Measurements from ENCODE around the gene HOXA10. TPM values are rescaled to one million over a fixed set of nuclear protein-coding genes. Genes with fewer than 3 reads are reported as not detected.

HOXA10 gene
- total and polyA plus RNA-seq, 7 donors = 0.81 to 77.5 (median 25.6) TPM; not detected in 1

- intact Hi-C loops (cut with DNase I) = loop anchor here (5.0 to 10.0 kb wide), 4 partner anchors 593 to 905 kb away; no protein-coding TSS in a partner anchor
Measured at GRCh38 chr7:27191833-27192545, 17.9 kb upstream of the HOXA10 start.

GRCh38 chr7:27191161-27191731, 17.1 kb upstream of the HOXA10 start:
- H3K27ac ChIP-seq = no peak overlapping the region
- no peaks in the 10 kb centered on the region for H3K36me3 ChIP-seq (ENCODE audit: insufficient read depth in 1 of 2, low read depth in 1 of 2)
- TF ChIP-seq, protein P1, sequence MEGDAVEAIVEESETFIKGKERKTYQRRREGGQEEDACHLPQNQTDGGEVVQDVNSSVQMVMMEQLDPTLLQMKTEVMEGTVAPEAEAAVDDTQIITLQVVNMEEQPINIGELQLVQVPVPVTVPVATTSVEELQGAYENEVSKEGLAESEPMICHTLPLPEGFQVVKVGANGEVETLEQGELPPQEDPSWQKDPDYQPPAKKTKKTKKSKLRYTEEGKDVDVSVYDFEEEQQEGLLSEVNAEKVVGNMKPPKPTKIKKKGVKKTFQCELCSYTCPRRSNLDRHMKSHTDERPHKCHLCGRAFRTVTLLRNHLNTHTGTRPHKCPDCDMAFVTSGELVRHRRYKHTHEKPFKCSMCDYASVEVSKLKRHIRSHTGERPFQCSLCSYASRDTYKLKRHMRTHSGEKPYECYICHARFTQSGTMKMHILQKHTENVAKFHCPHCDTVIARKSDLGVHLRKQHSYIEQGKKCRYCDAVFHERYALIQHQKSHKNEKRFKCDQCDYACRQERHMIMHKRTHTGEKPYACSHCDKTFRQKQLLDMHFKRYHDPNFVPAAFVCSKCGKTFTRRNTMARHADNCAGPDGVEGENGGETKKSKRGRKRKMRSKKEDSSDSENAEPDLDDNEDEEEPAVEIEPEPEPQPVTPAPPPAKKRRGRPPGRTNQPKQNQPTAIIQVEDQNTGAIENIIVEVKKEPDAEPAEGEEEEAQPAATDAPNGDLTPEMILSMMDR (IDR thresholded peaks at IDR 0.05) = no peak
- no peak overlapping the region for H3K4me3 ChIP-seq
- H3K27me3 ChIP-seq (ENCODE audit: insufficient read depth in 3 of 3, low read length in 2 of 3) = peaks cover 0 to 97% (median 28%) of the 10 kb centered on the region in 3 donors
- intact Hi-C loops (cut with DNase I) = loop anchor here (5.0 to 10.0 kb wide), 4 partner anchors 594 to 906 kb away; no protein-coding TSS in a partner anchor
- peaks cover 8% of the 10 kb centered on the region for H3K4me1 ChIP-seq
- H3K9me3 ChIP-seq = no peaks in the 10 kb centered on the region
- WGBS, 3 donors = 79 to 91% (median 90%) methylated on average over 15 of the region's 15 CpGs
- ATAC-seq (no peak), DNase-seq (peak in 1 of 2 donors; percentile 34)

More at GRCh38 chr7:27191833-27192545, 17.9 kb upstream of the HOXA10 start:
- peaks cover 8% of the 10 kb centered on the region for H3K4me1 ChIP-seq
- H3K9me3 ChIP-seq = no peaks in the 10 kb centered on the region
- H3K27me3 ChIP-seq (ENCODE audit: insufficient read depth in 3 of 3, low read length in 2 of 3) = peaks cover 0 to 98% (median 28%) of the 10 kb centered on the region in 3 donors
- no peak for ATAC-seq
- peak in 1 of 2 donors; percentile 56 for DNase-seq
- H3K36me3 ChIP-seq (ENCODE audit: insufficient read depth in 1 of 2, low read depth in 1 of 2) = no peaks in the 10 kb centered on the region
- H3K4me3 ChIP-seq = peak overlapping the region; percentile 55
- TF ChIP-seq, protein P1 (IDR thresholded peaks at IDR 0.05) = no peak
- WGBS, 3 donors = 72 to 80% (median 79%) methylated on average over 40 to 42 of the region's 42 CpGs
- H3K27ac ChIP-seq = no peak overlapping the region

DNA sequence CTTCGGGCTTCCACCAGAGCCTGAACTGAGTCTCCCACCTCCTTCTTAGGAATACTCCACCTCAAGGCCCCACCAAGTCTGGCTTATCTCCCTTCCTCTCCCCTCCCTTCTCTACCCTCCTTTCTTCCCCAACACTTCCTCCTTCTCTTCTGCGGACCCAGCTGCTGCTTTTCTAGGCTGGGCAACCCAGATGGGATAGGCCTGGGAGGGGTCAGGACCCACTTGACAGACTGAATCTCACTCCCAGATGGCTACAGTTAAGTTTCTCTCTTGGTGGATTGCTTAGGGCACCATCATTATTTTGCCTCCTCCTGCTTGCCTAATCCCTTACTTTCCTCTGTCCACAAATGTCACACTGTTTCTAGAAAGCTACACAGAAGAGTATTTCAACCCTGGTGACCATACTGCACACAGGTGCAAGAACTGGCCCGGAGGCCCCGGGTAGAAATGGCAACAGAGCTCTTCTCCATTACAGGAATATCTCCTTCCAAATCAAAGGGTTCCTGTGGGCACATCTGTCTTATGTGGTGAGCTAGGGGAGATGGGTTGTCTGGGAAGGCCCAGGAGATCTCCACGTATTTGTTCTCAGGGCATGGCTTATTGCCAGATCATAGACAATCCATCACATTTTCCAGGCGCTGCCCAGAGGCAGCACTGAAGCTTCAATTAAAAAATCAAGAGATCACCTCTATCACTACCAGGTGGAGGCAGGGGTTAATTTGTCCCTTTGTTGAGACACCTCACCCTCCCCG, 16.1 kb upstream of the HOXA10 start:
- Histone ChIP-seq H3K27ac (no peak overlapping the region), H3K4me1 (peaks cover 11% of the 10 kb centered on the region), H3K36me3 (ENCODE audit: insufficient read depth in 1 of 2, low read depth in 1 of 2) (no peaks in the 10 kb centered on the region), H3K27me3 (ENCODE audit: insufficient read depth in 3 of 3, low read length in 2 of 3) (peaks cover 0 to 98% (median 31%) of the 10 kb centered on the region in 3 donors), H3K9me3 (no peaks in the 10 kb centered on the region), H3K4me3 (no peak overlapping the region)
- no peak for ATAC-seq
- DNase-seq = peak in 1 of 2 donors; percentile 33
- 69 to 76% (median 73%) methylated on average over 7 of the region's 7 CpGs for WGBS, 3 donors
- intact Hi-C loops (cut with DNase I) = loop anchor here (5.0 to 10.0 kb wide), 4 partner anchors 595 to 907 kb away; no protein-coding TSS in a partner anchor
- TF ChIP-seq, protein P1 (IDR thresholded peaks at IDR 0.05) = no peak

DNA sequence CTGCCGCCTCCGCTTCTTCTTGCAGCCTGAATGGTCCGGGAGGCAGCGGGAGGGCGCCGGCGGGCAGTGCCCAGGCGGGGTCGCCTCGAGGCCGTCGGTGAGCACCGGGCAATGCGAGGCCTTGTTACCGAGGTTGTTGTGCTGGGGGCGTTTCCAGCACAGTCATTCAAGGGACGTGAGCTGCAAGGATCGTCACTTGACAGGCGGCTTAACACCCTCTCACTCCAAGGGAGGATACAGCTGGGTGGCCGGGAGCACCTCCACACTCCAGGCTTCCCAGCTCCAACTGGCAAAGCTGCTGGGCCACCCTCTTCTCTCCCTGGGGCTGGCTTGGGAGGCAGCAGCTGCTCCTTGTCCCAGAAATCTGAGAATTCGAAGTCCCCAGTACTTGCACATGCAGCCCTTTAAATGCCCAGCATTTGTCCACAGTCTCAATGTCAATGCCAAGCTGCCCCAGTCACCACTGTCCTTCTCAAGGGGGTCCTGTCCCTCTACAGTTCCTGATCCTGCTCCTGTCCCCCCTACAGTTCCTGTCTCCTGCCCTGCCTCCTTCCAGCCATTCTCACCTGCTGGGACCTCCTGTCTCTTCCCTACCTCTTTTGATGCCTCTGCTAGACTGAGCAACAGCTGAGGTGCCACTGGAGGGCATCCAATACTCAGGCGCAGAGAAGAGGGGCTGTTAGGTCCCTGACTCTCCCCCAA, 15.3 kb upstream of the HOXA10 start:
- Histone ChIP-seq H3K4me1 (peaks cover 16% of the 10 kb centered on the region), H3K27me3 (ENCODE audit: insufficient read depth in 3 of 3, low read length in 2 of 3) (peaks cover 0 to 98% (median 31%) of the 10 kb centered on the region in 3 donors), H3K36me3 (ENCODE audit: insufficient read depth in 1 of 2, low read depth in 1 of 2) (no peaks in the 10 kb centered on the region), H3K27ac (no peak overlapping the region), H3K9me3 (no peaks in the 10 kb centered on the region), H3K4me3 (peak overlapping the region; percentile 32)
- TF ChIP-seq, protein P1 (IDR thresholded peaks at IDR 0.05) = no peak
- ATAC-seq (no peak), DNase-seq (peak in 1 of 2 donors; percentile 47)
- intact Hi-C loops (cut with DNase I) = no loop called here
- 59 to 69% (median 64%) methylated on average over 16 to 22 of the region's 22 CpGs for WGBS, 3 donors
